IMR-90 (cell line): ENCODE results near the gene INHBE. TPM values are rescaled to one million over a fixed set of nuclear protein-coding genes. Genes with fewer than 3 reads are reported as not detected.
A peak's percentile ranks its signal among the peaks of the same experiment; 100 is the strongest.

Experiments used
- ATAC-seq: fragments of 200-7000 bp; cut with Tn5 transposase; 2 replicates; pipeline ENCODE4 v1.9.1; 2020; ENCODE audit warnings: low read depth, mild to moderate bottlenecking, moderate library complexity
- BruUV-seq: library from RNA; stranded (reverse); fragments of 400-500 nt; replicated peaks from 2 replicates; lab custom pipeline; 2021; lab: Mats Ljungman, UMichigan
- CTCF ChIA-PET: fragments of 300-600 bp; formaldehyde crosslinking; extraction: SDS; loops from one replicate; lab custom pipeline; 2021; ENCODE audit warnings: antibody characterized with exemption; lab: Yijun Ruan, JAX
- POLR2A ChIA-PET: fragments of 300-600 bp; sonication (Branson Sonifier 250); formaldehyde crosslinking; loops from one replicate; lab custom pipeline; 2022; ENCODE audit warnings: antibody characterized with exemption; ENCODE audit not compliant: unreplicated experiment; lab: Charles Lee
- DNase-seq: peaks from one replicate; pipeline ENCODE4 v3.0.0; 2013
- H2AFZ ChIP-seq: replicated peaks from 2 replicates; pipeline ENCODE3; 2013; ENCODE audit warnings: low read length, mild to moderate bottlenecking; ENCODE audit not compliant: poor library complexity
- H2AK5ac ChIP-seq: 2 replicates; pipeline ENCODE4 v1.6.1; 2013; ENCODE audit warnings: low read depth, low read length, inconsistent platforms
- H2AK9ac ChIP-seq: replicated peaks from 2 replicates; pipeline ENCODE3; 2013; ENCODE audit warnings: mild to moderate bottlenecking, low read depth, low read length, moderate library complexity; ENCODE audit not compliant: poor library complexity
- H2BK120ac ChIP-seq: 2 replicates; pipeline ENCODE4 v1.6.1; 2013; ENCODE audit warnings: low read depth, low read length, inconsistent platforms
- H2BK15ac ChIP-seq: 3 replicates; pipeline ENCODE4 v1.6.1; 2013; ENCODE audit warnings: low read depth, low read length, inconsistent platforms
- H2BK20ac ChIP-seq: 2 replicates; pipeline ENCODE4 v1.6.1; 2013; ENCODE audit warnings: low read depth, mild to moderate bottlenecking, inconsistent platforms, low read length, moderate library complexity
- H2BK5ac ChIP-seq: 2 replicates; pipeline ENCODE4 v1.6.1; 2013; ENCODE audit warnings: mild to moderate bottlenecking, low read depth, low read length, inconsistent platforms; ENCODE audit not compliant: poor library complexity, severe bottlenecking
- H3K14ac ChIP-seq: replicated peaks from 2 replicates; pipeline ENCODE4 v1.6.1; 2013; ENCODE audit warnings: low read depth, low read length, inconsistent platforms
- H3K18ac ChIP-seq: 2 replicates; pipeline ENCODE4 v1.6.1; 2013; ENCODE audit warnings: low read depth, low read length, control low read depth
- H3K23ac ChIP-seq: 2 replicates; pipeline ENCODE4 v1.6.1; 2013; ENCODE audit warnings: low read depth, low read length, inconsistent platforms
- H3K27ac ChIP-seq: 2 replicates; pipeline ENCODE4 v1.5.1; 2013; ENCODE audit warnings: mild to moderate bottlenecking, control low read depth, low read length; ENCODE audit not compliant: insufficient read depth
- H3K27me3 ChIP-seq: 2 replicates; pipeline ENCODE4 v1.6.1; 2013; ENCODE audit warnings: low read length; ENCODE audit not compliant: control insufficient read depth, insufficient read depth
- H3K36me3 ChIP-seq: 2 replicates; pipeline ENCODE4 v1.6.1; 2013; ENCODE audit warnings: low read length, mixed read lengths; ENCODE audit not compliant: control insufficient read depth, insufficient read depth
- H3K4ac ChIP-seq: 2 replicates; pipeline ENCODE4 v1.6.1; 2013; ENCODE audit warnings: low read depth, low read length, inconsistent platforms
- H3K4me1 ChIP-seq: 2 replicates; pipeline ENCODE4 v1.6.1; 2013; ENCODE audit warnings: low read length, mixed read lengths; ENCODE audit not compliant: control insufficient read depth, insufficient read depth
- H3K4me2 ChIP-seq: 2 replicates; pipeline ENCODE4 v1.6.1; 2013; ENCODE audit warnings: low read depth, mild to moderate bottlenecking, control low read depth, low read length, moderate library complexity
- H3K4me3 ChIP-seq: 2 replicates; pipeline ENCODE4 v1.5.1; 2013; ENCODE audit warnings: low read depth, mild to moderate bottlenecking, control low read depth, low read length, moderate library complexity; ENCODE audit not compliant: insufficient read depth
- H3K56ac ChIP-seq: 2 replicates; pipeline ENCODE4 v1.6.1; 2013; ENCODE audit warnings: low read length, inconsistent platforms; ENCODE audit not compliant: insufficient read depth; ENCODE audit errors: extremely low read depth
- H3K79me1 ChIP-seq, 2 experiments: 2 replicates each; pipeline ENCODE4 v1.6.1; 2013; ENCODE audit warnings: low read length in 2 of 2, inconsistent platforms in 1 of 2, low read depth in 1 of 2
- H3K9ac ChIP-seq: 2 replicates; pipeline ENCODE4 v1.6.1; 2013; ENCODE audit warnings: low read depth, low read length, control low read depth
- H3K9me1 ChIP-seq: 2 replicates; pipeline ENCODE4 v1.6.1; 2013; ENCODE audit warnings: low read length, inconsistent platforms; ENCODE audit not compliant: insufficient read depth
- H3K9me3 ChIP-seq: 2 replicates; pipeline ENCODE4 v1.6.1; 2013; ENCODE audit warnings: low read length; ENCODE audit not compliant: control insufficient read depth, insufficient read depth
- H4K20me1 ChIP-seq: 2 replicates; pipeline ENCODE4 v1.6.1; 2013; ENCODE audit warnings: low read length, inconsistent platforms; ENCODE audit not compliant: insufficient read depth
- H4K5ac ChIP-seq: 2 replicates; pipeline ENCODE4 v1.6.1; 2013; ENCODE audit warnings: mild to moderate bottlenecking, low read depth, low read length, control low read depth
- H4K8ac ChIP-seq, 2 experiments: 2 replicates each; pipeline ENCODE4 v1.6.1; 2013; ENCODE audit warnings: low read depth in 2 of 2, low read length in 2 of 2, control low read depth in 1 of 2, inconsistent platforms in 1 of 2
- H4K91ac ChIP-seq: 2 replicates; pipeline ENCODE4 v1.6.1; 2013; ENCODE audit warnings: low read depth, low read length, inconsistent platforms; ENCODE audit not compliant: insufficient read depth
- CTCF ChIP-seq: conservative IDR thresholded peaks from 2 replicates; pipeline ENCODE4 v1.5.1; 2012; ENCODE audit warnings: mild to moderate bottlenecking, low read depth, low read length, improper control_type of control experiment
- ELK1 ChIP-seq: fragments of 150-350 bp; IDR thresholded peaks from 2 replicates; pipeline ENCODE4 v1.6.1; 2016; ENCODE audit warnings: low read depth, mild to moderate bottlenecking, low read length, moderate library complexity, borderline replicate concordance
- MAZ ChIP-seq: IDR thresholded peaks from 2 replicates; pipeline ENCODE4 v1.6.1; 2012; ENCODE audit warnings: low read depth, mild to moderate bottlenecking, low read length, improper control_type of control experiment, moderate library complexity, borderline replicate concordance
- MXI1 ChIP-seq: IDR thresholded peaks from 2 replicates; pipeline ENCODE4 v1.6.1; 2012; ENCODE audit warnings: low read depth, mild to moderate bottlenecking, low read length, moderate library complexity, borderline replicate concordance
- NFE2L2 ChIP-seq: fragments of 150-350 bp; IDR thresholded peaks from 2 replicates; pipeline ENCODE4 v1.6.1; 2016; ENCODE audit warnings: low read depth, mild to moderate bottlenecking, low read length
- RAD21 ChIP-seq: IDR thresholded peaks from 2 replicates; pipeline ENCODE4 v1.6.1; 2012; ENCODE audit warnings: low read length, improper control_type of control experiment
- RFX5 ChIP-seq: IDR thresholded peaks from 2 replicates; pipeline ENCODE4 v1.8.0; 2012; ENCODE audit warnings: low read depth, mild to moderate bottlenecking, low read length, moderate library complexity
- SMC3 ChIP-seq: fragments of 150-350 bp; IDR thresholded peaks from 2 replicates; pipeline ENCODE4 v1.6.1; 2016; ENCODE audit warnings: low read depth, mild to moderate bottlenecking, antibody characterized with exemption, low read length, moderate library complexity
- WGBS, 2 experiments: methylation state at CpG; one replicate each; pipeline versions ENCODE4 v1.1.5 to v1.1.7; 2013; ENCODE audit warnings: missing lambda C conversion rate in 2 of 2; ENCODE audit not compliant: insufficient read length in 1 of 2; ENCODE audit errors: extremely low coverage in 2 of 2; 5-methylcytosine and 5-hydroxymethylcytosine counted together
- dilution Hi-C: fragments of 300-500 bp; cut with HindIII; formaldehyde crosslinking; loops from one replicate; pipeline ENCODE4 v1.14.3; 2018; ENCODE audit warnings: low sequenced_read_pairs; ENCODE audit not compliant: unreplicated experiment
- in situ Hi-C: fragments of 300-500 bp; cut with MboI; formaldehyde crosslinking; loops from 3 replicates; pipeline ENCODE4 v1.14.3; 2019; ENCODE audit warnings: low sequenced_read_pairs, inconsistent platforms, mixed read lengths
- intact Hi-C: fragments of 100-400 bp; cut with micrococcal nuclease; formaldehyde crosslinking; loops from 2 replicates; pipeline ENCODE4 v1.10.0; 2022
- polyA plus RNA-seq, 3 experiments: library from polyadenylated mRNA; depleted of rRNA; stranded (reverse); fragments of >200 nt; gene quantifications; 2 replicates each; pipeline ENCODE4 v1.2.3, GENCODE V29; 2012; ENCODE audit warnings: low replicate concordance in 1 of 3
- total RNA-seq: library from RNA; depleted of rRNA; stranded (reverse); fragments of >200 nt; gene quantifications from 2 replicates; pipeline ENCODE4 v1.2.3, GENCODE V29; 2012

The INHBE gene
- total and polyA plus RNA-seq, 2 of the 4 experiments (the other 2 are of a cell fraction): 0.90 to 1.7 TPM

- Histone ChIP-seq H4K8ac (peak overlapping the region; percentile 55 to 88; a peak in 2 of 4 replicates), H3K56ac (peak overlapping the region; percentile 76), H3K4me2 (peak overlapping the region; percentile 97), H3K23ac (peak overlapping the region; percentile 67), H3K14ac (peak overlapping the region; percentile 67), H3K27me3 (0 out of 2 replicates have a peak, but pooled peaks cover 2% of the 10 kb centered on the region), H4K5ac (peak overlapping the region; percentile 49), H2AFZ (peak overlapping the region; percentile 93), H3K4ac (peak overlapping the region; percentile 93), H3K27ac (peak overlapping the region; percentile 67), H3K9ac (peak overlapping the region; percentile 68), H3K79me1 (peaks cover 0 to 6% of the 10 kb centered on the region in 2 experiments; a peak in 1 of 4 replicates), H4K20me1 (no peaks in the 10 kb centered on the region), H2BK20ac (peak overlapping the region; percentile 33; the same call in 1 of the 2 replicates), H4K91ac (peak overlapping the region; percentile 72), H3K18ac (peak overlapping the region; percentile 5), H3K4me3 (peak overlapping the region; percentile 56), H2BK120ac (peak overlapping the region; percentile 76; the same call in 1 of the 2 replicates), H2BK5ac (peak overlapping the region; percentile 59), H3K9me3 (no peaks in the 10 kb centered on the region), H3K9me1 (peaks cover 6% of the 10 kb centered on the region; the same call in 1 of the 2 replicates), H2BK15ac (peak overlapping the region; percentile 25; the same call in 1 of the 3 replicates), H3K36me3 (no peaks in the 10 kb centered on the region), H2AK9ac (peak overlapping the region; percentile 96), H2AK5ac (peak overlapping the region; percentile 61), H3K4me1 (peaks cover 7% of the 10 kb centered on the region)
- TF ChIP-seq ELK1 (no peak), MAZ (peak; percentile 97), MXI1 (peak; percentile 75; the same call in 1 of the 2 replicates), RAD21 (peak; percentile 79), SMC3 (peak; percentile 69), RFX5 (no peak), NFE2L2 (no peak), CTCF (peak; percentile 94)
- POLR2A ChIA-PET: no interaction called here
- 0% methylated on average over 1 of the region's 28 CpGs; no CpG with 5 or more reads in 1 of the 2 experiments for WGBS, 2 experiments
- CTCF ChIA-PET: interaction anchor here (1.5 to 2.7 kb wide), 2 partner anchors 10 to 13 kb away, joined by 8 to 14 read pairs; no protein-coding TSS in a partner anchor
- no TSS peak for BruUV-seq
- intact Hi-C loops: loop anchor here (5.0 kb wide), 1 partner anchor 160 kb away; no protein-coding TSS in a partner anchor
- DNase-seq: peak; percentile 82
- dilution Hi-C loops: no loop called here
- in situ Hi-C loops: no loop called here
- ATAC-seq: peak; percentile 72
Measured at GRCh38 chr12:57462251-57462911, 7.3 kb downstream of the INHBE start.
